Measurements from ENCODE around the gene PSORS1C1. TPM values are rescaled to one million over a fixed set of nuclear protein-coding genes. Genes with fewer than 3 reads are reported as not detected.

The PSORS1C1 gene
- polyA plus RNA-seq, 1 of the 3 experiments (the other 2 are of a cell fraction), result 3.1 TPM

DNA sequence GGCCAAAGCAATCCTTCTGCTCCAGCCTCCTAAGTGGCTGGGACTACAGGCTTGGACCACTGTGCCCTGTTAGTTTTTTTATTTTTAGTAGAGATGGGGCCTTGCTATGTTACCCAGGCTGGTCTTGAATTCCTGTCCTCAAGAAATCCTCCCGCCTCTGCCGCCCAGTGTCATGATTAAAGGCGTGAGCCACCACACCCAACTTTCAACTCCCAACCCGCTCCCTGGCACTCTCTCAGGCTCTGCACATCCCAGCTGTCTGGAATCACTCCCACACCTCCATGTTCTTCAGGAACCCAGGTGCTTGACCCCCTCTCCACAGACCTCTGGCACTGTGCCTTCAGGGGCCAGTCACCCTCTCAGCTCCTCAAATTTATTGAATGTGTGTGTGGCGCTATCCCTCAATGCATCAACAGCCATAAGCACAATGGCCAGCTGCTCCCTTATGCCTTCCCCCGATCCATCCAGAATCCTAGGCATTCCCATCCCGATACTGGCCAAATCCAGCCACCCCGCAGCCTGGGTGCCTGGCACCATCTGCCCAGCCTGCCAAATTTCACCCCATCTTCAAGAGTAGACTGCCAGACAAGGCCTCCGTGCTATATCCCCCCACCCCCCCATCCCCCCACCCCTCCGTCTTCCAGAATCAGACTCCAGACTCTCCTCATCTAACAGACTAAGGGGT lies 56.5 kb downstream of the PSORS1C1 start:
- ChIA-PET POLR2A (no interaction called here), CTCF (interaction anchor here (2.3 kb wide), 1 partner anchor 21 kb away, joined by 10 read pairs; no protein-coding TSS in a partner anchor)
- Histone ChIP-seq H3K79me2 (ENCODE audit: insufficient read depth) (no peaks in the 10 kb centered on the region), H3F3A (replicated peaks; ENCODE audit: insufficient read depth) (no peaks in the 10 kb centered on the region), H4K20me1 (ENCODE audit: insufficient read depth) (no peaks in the 10 kb centered on the region), H3K4me3 (ENCODE audit: low read depth in 2 of 2, low read length in 1 of 2) (no peak overlapping the region), H3K4me1 (ENCODE audit: control insufficient read depth in 1 of 2, insufficient read depth in 2 of 2, low read depth in 1 of 2, low read length in 1 of 2) (no peaks in the 10 kb centered on the region), H3K4me2 (no peak overlapping the region), H3K27ac (ENCODE audit: low read depth in 2 of 2, low read length in 1 of 2) (no peak overlapping the region), H3K9ac (no peak overlapping the region), H3K9me2 (no peaks in the 10 kb centered on the region), H2AFZ (ENCODE audit: low read depth) (no peak overlapping the region), H3K36me3 (replicated peaks in 1 of 2; ENCODE audit: control insufficient read depth in 1 of 2, insufficient read depth in 2 of 2, low read length in 1 of 2) (no peaks in the 10 kb centered on the region), H3K9me3 (no peaks in the 10 kb centered on the region), H3K27me3 (ENCODE audit: insufficient read depth) (no peaks in the 10 kb centered on the region)
- 87% methylated on average over 10 of the region's 10 CpGs for WGBS (ENCODE audit: low lambda C conversion rate)
- DNase-seq, result no peak
- no peak for TF ChIP-seq POLR2AphosphoS5 (IDR thresholded peaks at IDR 0.05; ENCODE audit: low read depth, low read length)
- no peak for TF ChIP-seq NRF1 (IDR thresholded peaks at IDR 0.05; ENCODE audit: low read depth, low read length)
- no peak for TF ChIP-seq CHD2 (IDR thresholded peaks at IDR 0.05; ENCODE audit: low read length, partially characterized antibody)
- TF ChIP-seq SIN3A (IDR thresholded peaks at IDR 0.05; ENCODE audit: borderline replicate concordance, low read depth, low read length), result no peak
- TF ChIP-seq, protein P1, sequence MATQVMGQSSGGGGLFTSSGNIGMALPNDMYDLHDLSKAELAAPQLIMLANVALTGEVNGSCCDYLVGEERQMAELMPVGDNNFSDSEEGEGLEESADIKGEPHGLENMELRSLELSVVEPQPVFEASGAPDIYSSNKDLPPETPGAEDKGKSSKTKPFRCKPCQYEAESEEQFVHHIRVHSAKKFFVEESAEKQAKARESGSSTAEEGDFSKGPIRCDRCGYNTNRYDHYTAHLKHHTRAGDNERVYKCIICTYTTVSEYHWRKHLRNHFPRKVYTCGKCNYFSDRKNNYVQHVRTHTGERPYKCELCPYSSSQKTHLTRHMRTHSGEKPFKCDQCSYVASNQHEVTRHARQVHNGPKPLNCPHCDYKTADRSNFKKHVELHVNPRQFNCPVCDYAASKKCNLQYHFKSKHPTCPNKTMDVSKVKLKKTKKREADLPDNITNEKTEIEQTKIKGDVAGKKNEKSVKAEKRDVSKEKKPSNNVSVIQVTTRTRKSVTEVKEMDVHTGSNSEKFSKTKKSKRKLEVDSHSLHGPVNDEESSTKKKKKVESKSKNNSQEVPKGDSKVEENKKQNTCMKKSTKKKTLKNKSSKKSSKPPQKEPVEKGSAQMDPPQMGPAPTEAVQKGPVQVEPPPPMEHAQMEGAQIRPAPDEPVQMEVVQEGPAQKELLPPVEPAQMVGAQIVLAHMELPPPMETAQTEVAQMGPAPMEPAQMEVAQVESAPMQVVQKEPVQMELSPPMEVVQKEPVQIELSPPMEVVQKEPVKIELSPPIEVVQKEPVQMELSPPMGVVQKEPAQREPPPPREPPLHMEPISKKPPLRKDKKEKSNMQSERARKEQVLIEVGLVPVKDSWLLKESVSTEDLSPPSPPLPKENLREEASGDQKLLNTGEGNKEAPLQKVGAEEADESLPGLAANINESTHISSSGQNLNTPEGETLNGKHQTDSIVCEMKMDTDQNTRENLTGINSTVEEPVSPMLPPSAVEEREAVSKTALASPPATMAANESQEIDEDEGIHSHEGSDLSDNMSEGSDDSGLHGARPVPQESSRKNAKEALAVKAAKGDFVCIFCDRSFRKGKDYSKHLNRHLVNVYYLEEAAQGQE (IDR thresholded peaks at IDR 0.05; ENCODE audit: low read depth, low read length), result no peak
- TF ChIP-seq, protein P2, sequence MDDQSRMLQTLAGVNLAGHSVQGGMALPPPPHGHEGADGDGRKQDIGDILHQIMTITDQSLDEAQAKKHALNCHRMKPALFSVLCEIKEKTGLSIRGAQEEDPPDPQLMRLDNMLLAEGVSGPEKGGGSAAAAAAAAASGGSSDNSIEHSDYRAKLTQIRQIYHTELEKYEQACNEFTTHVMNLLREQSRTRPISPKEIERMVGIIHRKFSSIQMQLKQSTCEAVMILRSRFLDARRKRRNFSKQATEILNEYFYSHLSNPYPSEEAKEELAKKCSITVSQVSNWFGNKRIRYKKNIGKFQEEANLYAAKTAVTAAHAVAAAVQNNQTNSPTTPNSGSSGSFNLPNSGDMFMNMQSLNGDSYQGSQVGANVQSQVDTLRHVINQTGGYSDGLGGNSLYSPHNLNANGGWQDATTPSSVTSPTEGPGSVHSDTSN (IDR thresholded peaks at IDR 0.05), result no peak
- TF ChIP-seq FOXJ3 (CRISPR knock-in tag; IDR thresholded peaks at IDR 0.05), result no peak
- TF ChIP-seq, protein P3, sequence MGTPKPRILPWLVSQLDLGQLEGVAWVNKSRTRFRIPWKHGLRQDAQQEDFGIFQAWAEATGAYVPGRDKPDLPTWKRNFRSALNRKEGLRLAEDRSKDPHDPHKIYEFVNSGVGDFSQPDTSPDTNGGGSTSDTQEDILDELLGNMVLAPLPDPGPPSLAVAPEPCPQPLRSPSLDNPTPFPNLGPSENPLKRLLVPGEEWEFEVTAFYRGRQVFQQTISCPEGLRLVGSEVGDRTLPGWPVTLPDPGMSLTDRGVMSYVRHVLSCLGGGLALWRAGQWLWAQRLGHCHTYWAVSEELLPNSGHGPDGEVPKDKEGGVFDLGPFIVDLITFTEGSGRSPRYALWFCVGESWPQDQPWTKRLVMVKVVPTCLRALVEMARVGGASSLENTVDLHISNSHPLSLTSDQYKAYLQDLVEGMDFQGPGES (IDR thresholded peaks at IDR 0.05; ENCODE audit: low read depth, low read length), result no peak
- no peak for TF ChIP-seq MXI1 (IDR thresholded peaks at IDR 0.05; ENCODE audit: low read depth, low read length)
- TF ChIP-seq, protein P4, sequence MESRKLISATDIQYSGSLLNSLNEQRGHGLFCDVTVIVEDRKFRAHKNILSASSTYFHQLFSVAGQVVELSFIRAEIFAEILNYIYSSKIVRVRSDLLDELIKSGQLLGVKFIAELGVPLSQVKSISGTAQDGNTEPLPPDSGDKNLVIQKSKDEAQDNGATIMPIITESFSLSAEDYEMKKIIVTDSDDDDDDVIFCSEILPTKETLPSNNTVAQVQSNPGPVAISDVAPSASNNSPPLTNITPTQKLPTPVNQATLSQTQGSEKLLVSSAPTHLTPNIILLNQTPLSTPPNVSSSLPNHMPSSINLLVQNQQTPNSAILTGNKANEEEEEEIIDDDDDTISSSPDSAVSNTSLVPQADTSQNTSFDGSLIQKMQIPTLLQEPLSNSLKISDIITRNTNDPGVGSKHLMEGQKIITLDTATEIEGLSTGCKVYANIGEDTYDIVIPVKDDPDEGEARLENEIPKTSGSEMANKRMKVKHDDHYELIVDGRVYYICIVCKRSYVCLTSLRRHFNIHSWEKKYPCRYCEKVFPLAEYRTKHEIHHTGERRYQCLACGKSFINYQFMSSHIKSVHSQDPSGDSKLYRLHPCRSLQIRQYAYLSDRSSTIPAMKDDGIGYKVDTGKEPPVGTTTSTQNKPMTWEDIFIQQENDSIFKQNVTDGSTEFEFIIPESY (IDR thresholded peaks at IDR 0.05; ENCODE audit: borderline replicate concordance, low read depth), result no peak
- TF ChIP-seq FOSL2 (IDR thresholded peaks at IDR 0.05; ENCODE audit: borderline replicate concordance, low read depth), result no peak
- TF ChIP-seq RAD21 (IDR thresholded peaks at IDR 0.05; ENCODE audit: low read length), result no peak
- TF ChIP-seq TCF12 (IDR thresholded peaks at IDR 0.05), result no peak
